OCI-LY3 (cell line): ENCODE measurements around the gene TFPT.

Experiments
- H2AFZ ChIP-seq: fragments of 200-600, 300-600 bp; shearing (Covaris generic); 2 replicates; pipeline ENCODE4 v1.6.0; 2014; ENCODE audit warnings: antibody characterized with exemption, low read depth, low read length
- H3K27ac ChIP-seq: fragments of 200-600, 300-600 bp; sonication (generic); 2 replicates; pipeline ENCODE4 v1.5.1; 2014; ENCODE audit warnings: mild to moderate bottlenecking, low read length, moderate library complexity, mixed read lengths
- H3K27me3 ChIP-seq: fragments of 200-600, 300-600 bp; sonication (generic); 2 replicates; pipeline ENCODE4 v1.6.1; 2014; ENCODE audit warnings: low read depth, low read length, mixed read lengths
- H3K36me3 ChIP-seq: fragments of 200-600, 300-600 bp; sonication (generic); replicated peaks from 2 replicates; pipeline ENCODE3; 2014; ENCODE audit warnings: low read depth, low read length, mixed read lengths
- H3K4me1 ChIP-seq: fragments of 300-600, 200-600 bp; sonication (generic); 2 replicates; pipeline ENCODE4 v1.6.1; 2014; ENCODE audit warnings: low read length, mixed read lengths
- H3K4me2 ChIP-seq: fragments of 200-600, 300-600 bp; sonication (generic); 2 replicates; pipeline ENCODE4 v1.6.1; 2014; ENCODE audit warnings: low read length, mixed read lengths
- H3K4me3 ChIP-seq: fragments of 300-600, 200-600 bp; sonication (generic); 2 replicates; pipeline ENCODE4 v1.5.1; 2014; ENCODE audit warnings: antibody characterized with exemption, mild to moderate bottlenecking, low read length, moderate library complexity
- H3K79me2 ChIP-seq: fragments of 300-600, 200-600 bp; shearing (Covaris generic); 2 replicates; pipeline ENCODE4 v1.6.1; 2014; ENCODE audit warnings: mild to moderate bottlenecking, low read length, mixed read lengths
- H3K9ac ChIP-seq: fragments of 300-600, 200-600 bp; shearing (Covaris generic); 2 replicates; pipeline ENCODE4 v1.6.0; 2014; ENCODE audit warnings: mild to moderate bottlenecking, low read length, moderate library complexity
- H3K9me3 ChIP-seq: fragments of 200-600, 300-600 bp; shearing (Covaris generic); 2 replicates; pipeline ENCODE4 v1.6.1; 2014; ENCODE audit warnings: low read length, mixed read lengths; ENCODE audit not compliant: insufficient read depth
- H4K20me1 ChIP-seq: fragments of 200-600, 300-600 bp; sonication (generic); 2 replicates; pipeline ENCODE4 v1.6.1; 2016; ENCODE audit warnings: low read length, mixed read lengths; ENCODE audit not compliant: insufficient read depth
- EZH2phosphoT487 ChIP-seq: fragments of 200-600 bp; shearing (Covaris generic); IDR thresholded peaks from 2 replicates; pipeline ENCODE4 v1.6.1; 2018; ENCODE audit warnings: antibody characterized with exemption, mixed run types, low read depth
- TF ChIP-seq, protein P1 (sequence below): fragments of 200-600, 300-600 bp; sonication (generic); IDR thresholded peaks from 2 replicates; pipeline ENCODE4 v1.5.1; 2014; ENCODE audit warnings: antibody characterized with exemption, low read length, low read depth

TFPT gene

DNA sequence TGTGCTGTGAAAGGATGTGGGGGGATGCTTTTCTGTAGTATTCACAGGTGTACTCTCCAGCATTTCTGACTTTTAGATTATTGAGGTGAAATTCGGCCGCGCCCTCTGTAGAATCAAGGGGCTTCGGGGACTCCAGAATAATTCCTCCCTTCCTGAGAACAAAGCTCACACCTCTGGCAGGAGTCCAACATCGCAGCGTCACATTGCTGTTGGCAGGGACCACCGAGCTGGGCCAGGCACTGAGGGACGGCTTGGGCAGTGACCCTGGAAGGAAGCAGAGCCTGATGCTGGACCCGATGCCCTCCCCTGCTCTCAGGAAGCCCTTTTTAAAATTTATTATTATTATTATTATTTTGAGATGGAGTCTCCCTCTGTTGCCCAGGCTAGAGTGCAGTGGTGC lies 40.6 kb downstream of the TFPT start:
- H3K27me3 ChIP-seq: no peaks in the 10 kb centered on the region
- H4K20me1 ChIP-seq: no peaks in the 10 kb centered on the region
- no peak overlapping the region for H3K4me3 ChIP-seq
- H3K9ac ChIP-seq: no peak overlapping the region
- H3K9me3 ChIP-seq: no peaks in the 10 kb centered on the region
- no peaks in the 10 kb centered on the region for H3K4me1 ChIP-seq
- no peak overlapping the region for H2AFZ ChIP-seq
- no peaks in the 10 kb centered on the region for H3K36me3 ChIP-seq
- H3K27ac ChIP-seq: no peak overlapping the region
- no peak for TF ChIP-seq EZH2phosphoT487
- TF ChIP-seq, protein P1, sequence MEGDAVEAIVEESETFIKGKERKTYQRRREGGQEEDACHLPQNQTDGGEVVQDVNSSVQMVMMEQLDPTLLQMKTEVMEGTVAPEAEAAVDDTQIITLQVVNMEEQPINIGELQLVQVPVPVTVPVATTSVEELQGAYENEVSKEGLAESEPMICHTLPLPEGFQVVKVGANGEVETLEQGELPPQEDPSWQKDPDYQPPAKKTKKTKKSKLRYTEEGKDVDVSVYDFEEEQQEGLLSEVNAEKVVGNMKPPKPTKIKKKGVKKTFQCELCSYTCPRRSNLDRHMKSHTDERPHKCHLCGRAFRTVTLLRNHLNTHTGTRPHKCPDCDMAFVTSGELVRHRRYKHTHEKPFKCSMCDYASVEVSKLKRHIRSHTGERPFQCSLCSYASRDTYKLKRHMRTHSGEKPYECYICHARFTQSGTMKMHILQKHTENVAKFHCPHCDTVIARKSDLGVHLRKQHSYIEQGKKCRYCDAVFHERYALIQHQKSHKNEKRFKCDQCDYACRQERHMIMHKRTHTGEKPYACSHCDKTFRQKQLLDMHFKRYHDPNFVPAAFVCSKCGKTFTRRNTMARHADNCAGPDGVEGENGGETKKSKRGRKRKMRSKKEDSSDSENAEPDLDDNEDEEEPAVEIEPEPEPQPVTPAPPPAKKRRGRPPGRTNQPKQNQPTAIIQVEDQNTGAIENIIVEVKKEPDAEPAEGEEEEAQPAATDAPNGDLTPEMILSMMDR: no peak
- H3K79me2 ChIP-seq: no peaks in the 10 kb centered on the region
- H3K4me2 ChIP-seq: no peak overlapping the region

DNA sequence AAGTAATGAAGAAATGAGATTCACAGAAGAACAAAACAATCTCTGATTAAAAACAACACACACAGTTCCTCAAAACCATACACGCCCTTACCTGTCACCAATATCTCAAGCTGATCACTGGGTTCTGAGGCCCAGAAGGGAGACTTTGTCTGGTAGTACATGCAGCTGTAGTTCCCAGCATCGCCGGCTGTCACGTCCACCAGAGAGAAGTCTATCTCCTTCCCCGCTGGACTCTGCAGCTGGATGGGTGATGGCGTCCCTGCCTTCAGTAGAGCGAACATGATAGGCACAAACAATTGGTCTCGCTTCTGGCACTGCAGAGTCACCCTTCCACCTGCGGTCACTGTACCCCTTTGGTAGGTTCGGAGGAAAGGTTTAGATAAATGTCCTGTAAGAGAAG lies 41.6 kb downstream of the TFPT start:
- no peaks in the 10 kb centered on the region for H4K20me1 ChIP-seq
- no peak overlapping the region for H3K27ac ChIP-seq
- H3K79me2 ChIP-seq: no peaks in the 10 kb centered on the region
- no peaks in the 10 kb centered on the region for H3K4me1 ChIP-seq
- no peak overlapping the region for H3K4me3 ChIP-seq
- TF ChIP-seq, protein P1: no peak
- no peak for TF ChIP-seq EZH2phosphoT487
- no peaks in the 10 kb centered on the region; the same call in 1 of the 2 replicates for H3K9me3 ChIP-seq
- no peaks in the 10 kb centered on the region for H3K27me3 ChIP-seq
- H3K4me2 ChIP-seq: no peak overlapping the region
- H2AFZ ChIP-seq: no peak overlapping the region
- no peak overlapping the region for H3K9ac ChIP-seq
- no peaks in the 10 kb centered on the region for H3K36me3 ChIP-seq

DNA sequence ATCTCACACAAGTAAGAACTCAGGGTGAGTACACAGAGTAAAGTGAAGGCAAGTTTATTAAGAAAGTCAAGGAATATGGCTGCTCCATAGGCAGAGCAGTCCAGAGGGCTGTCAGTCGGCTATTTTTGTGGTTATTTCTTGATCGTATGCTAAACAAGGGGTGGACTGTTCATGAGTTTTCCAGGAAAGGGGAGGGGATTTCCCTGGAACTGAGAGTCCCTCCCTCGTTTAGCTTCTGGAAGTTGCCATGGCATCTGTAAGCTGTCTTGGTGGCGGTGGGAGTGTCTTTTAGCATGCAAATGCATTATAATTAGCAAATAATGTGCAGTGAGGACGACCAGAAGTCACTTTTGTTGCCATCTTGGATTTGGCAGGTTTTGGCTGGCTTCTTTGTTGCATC lies 46.0 kb downstream of the TFPT start:
- no peaks in the 10 kb centered on the region for H3K27me3 ChIP-seq
- H3K9me3 ChIP-seq: no peaks in the 10 kb centered on the region; the same call in 1 of the 2 replicates
- H3K27ac ChIP-seq: no peak overlapping the region
- no peaks in the 10 kb centered on the region for H3K4me1 ChIP-seq
- H3K4me2 ChIP-seq: no peak overlapping the region
- no peak overlapping the region for H3K4me3 ChIP-seq
- no peaks in the 10 kb centered on the region for H3K36me3 ChIP-seq
- no peaks in the 10 kb centered on the region for H3K79me2 ChIP-seq
- no peak for TF ChIP-seq EZH2phosphoT487
- TF ChIP-seq, protein P1: no peak
- no peaks in the 10 kb centered on the region for H4K20me1 ChIP-seq
- H3K9ac ChIP-seq: no peak overlapping the region
- no peak overlapping the region for H2AFZ ChIP-seq

DNA sequence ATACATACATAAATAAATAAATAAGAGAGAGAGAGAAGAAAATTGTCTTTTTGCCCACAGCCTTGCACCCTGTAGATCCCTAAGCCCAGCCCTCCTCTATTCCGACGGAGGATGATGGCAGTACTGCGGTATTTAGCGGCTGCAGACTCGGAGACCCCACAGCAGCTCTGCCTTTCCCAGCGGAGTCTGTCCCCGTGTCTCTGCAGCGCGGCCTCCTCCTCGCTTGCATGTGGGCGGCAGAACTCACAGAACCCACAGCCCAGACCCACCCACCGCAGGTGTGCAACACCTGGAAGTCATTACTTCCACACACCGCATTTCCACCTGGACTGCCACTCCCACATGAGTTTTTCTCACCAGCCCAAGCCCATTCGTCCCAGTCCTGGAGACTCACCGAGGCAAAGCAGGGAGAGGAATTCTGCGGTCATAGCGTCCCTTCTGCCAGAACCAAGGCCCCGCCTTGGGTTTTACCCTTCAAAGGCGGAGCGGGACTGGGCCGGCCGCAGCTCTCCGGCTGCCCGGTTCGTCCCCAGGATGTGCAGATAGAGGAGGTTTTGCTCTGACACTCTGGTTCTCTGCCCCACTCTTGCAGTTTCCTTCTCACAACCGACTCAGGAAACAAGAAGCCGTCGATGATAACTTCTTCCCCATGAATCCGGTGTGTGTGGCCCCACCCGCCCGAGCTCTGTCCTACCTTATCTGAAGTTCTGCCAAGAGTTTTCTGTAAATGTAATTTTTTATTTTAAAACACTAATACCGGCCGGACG lies 51.9 kb downstream of the TFPT start, which contains the start of gene VSTM1:
Gene VSTM1 (minus strand): TSS at position 548 of the 767 bp plus-strand sequence. CDS start 120 bp downstream, at position 428.
- Histone ChIP-seq H3K36me3 (no peaks in the 10 kb centered on the region), H3K9ac (no peak within 1 kb of the TSS), H3K4me3 (no peak within 1 kb of the TSS), H3K27me3 (no peaks in the 10 kb centered on the region), H3K27ac (no peak within 1 kb of the TSS), H3K4me2 (no peak within 1 kb of the TSS), H2AFZ (no peak within 1 kb of the TSS), H3K4me1 (no peaks in the 10 kb centered on the region), H3K79me2 (no peaks in the 10 kb centered on the region), H3K9me3 (no peaks in the 10 kb centered on the region; the same call in 1 of the 2 replicates), H4K20me1 (no peaks in the 10 kb centered on the region)
- TF ChIP-seq, protein P1: no peak
- TF ChIP-seq EZH2phosphoT487: no peak
